Measurements from ENCODE around the gene KASH5.

The KASH5 gene

DNA sequence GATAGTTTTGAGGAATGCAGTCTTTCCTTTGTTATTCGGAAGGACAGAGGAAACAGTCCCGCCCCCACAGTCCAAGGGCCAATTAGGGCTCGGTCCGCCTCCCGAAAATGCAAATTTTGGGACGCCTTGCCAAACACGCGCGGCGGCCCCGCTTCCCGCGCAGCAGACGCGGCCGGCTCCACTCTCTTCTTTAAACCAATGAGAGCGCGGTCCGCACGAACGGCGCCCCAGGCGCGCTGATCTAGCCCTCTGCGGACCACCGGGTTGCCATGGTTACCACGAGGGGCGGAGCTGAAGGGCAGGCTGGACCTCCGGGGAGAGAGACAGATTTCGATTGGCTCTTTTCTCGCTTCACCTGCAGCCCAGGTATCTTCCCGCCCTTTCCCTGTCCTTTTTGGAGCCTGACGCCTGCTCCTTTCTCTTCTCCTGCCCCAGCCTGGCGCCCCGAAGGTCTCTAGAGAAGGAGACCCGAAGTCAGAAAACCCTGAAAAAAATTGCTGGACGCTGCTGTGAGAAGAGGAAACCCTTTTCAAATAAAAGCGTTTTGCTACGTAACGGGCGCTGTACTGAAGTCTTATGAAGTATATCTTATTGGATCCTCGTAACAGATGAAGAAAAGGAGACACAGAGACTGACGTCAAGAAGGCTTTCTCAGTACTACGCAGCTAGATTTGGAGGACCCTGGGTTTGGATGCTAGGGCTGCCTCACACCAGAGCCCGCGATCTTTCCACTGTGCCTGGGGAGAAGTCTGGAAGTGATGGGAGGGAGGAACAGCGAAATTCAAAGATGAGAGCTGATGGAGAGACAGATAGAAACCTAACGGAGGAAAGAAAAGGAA lies 33.2 kb downstream of the KASH5 start:
- no peak for DNase-seq (ENCODE audit: low read depth, low spot score)

DNA sequence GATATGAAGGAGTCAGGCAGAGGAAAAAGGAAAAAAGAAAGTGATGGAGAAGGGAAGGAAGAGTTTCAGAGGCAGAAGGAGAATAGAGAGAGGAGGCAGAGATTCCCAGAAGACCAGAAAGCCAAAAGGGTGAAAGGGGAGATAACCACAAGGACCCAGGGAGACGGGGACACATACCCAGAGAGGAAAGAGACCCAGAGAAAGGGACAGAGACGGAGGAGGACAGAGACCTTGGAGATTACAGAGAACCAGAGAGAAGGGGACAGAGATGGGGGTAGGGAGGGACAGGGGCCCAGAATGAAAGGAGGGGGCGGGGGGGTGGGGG lies 33.8 kb downstream of the KASH5 start:
- no peak for DNase-seq (ENCODE audit: low read depth, low spot score)

DNA sequence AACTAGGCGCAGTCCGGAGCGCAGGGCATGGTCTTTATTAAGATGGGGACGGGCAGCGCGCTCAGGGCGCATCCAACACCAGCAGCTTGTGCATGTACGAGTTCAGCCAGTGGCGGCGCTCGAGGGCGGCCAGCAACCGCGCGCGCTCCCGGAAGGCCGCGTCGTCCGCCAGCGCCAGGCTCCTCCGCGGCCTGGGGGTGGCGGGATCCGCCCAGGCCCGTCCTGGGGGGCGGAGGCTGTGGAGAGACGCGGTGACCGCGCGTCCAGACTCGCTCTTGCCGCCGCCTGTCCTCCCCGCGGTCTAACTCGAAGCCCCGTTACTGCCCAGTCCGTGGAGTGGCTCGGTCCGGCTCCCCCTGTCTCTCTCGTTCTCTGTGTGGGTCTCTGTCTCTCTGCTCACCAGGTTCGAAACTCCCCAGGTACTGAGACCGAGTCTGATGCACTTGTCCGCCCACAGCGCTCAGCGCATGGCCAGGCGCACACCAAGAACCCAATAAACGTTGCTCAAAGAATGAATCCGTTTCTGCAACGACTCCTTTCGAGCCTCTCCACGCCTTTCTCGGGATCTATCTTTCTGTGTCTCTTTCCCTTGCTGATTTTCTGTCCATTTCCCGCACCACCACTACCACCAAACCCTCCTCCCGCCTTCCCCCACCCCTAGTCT lies 34.5 kb downstream of the KASH5 start:
- no peak for DNase-seq (ENCODE audit: low read depth, low spot score)

DNA sequence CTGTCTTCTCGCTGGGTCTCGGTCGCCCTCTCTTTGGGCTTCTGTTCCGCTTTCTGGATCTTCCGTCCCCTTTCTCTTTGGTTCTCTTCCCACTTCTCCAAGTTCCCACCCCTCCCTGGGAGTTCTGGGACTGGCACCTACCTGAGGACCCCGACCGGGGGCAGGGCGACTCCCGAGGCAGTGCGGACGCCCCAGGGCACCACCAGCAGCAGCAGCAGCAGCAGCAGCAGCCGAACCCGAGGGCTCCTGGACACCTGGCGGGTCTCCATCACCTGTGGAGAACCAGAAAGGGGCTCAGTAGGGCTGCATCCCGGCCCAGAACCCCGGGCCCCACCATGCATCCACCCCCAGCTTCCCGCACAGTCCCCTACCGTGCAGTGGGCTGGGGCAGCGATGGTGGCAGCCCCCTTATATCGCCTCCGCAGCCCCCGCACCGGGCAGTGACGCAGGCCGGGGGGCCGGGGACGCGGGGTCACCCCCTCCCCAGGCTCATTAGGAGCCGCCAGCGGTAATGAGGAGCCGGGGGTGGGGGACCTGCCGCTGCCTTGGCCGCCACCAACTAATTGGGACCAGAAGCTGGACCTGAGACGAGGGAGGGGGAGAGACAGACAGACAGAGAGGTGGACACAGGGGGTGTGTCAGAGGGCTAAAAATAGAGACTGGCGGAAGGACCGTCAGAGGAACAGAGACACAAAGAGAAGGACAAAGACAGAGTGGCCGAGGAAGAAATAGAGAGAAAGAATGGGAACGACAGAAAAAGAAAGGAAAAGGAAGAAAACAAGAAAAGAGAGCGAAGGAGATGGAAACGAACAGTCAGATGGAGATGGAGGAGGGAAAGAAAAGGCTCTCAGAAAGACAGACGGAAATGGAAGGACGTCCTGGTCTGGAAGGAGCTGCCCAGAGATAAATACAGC lies 35.3 kb downstream of the KASH5 start, which contains the start of gene PTH2:
TSS of gene PTH2 (minus strand) at position 371 of the 914 bp plus-strand sequence. CDS start at position 269, 102 bp downstream.
- no peak for DNase-seq (ENCODE audit: low read depth, low spot score)

DNA sequence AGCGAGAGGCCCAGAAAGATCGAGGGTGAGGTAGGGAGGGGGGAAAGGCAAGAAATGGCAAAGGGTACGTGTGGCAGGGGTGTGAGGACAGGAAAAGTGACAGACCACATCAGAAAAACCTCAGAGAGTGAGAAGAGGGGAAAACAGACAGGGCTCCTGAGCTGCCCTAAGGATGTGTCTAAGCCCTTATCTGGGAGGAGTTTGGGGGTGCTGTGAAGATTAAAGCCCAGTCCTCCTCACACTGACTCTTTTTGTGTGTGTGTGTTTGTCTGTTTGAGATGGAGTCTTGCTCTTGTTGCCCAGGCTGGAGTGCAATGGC lies 35.9 kb downstream of the KASH5 start:
- DNase-seq (ENCODE audit: low read depth, low spot score), result no peak

DNA sequence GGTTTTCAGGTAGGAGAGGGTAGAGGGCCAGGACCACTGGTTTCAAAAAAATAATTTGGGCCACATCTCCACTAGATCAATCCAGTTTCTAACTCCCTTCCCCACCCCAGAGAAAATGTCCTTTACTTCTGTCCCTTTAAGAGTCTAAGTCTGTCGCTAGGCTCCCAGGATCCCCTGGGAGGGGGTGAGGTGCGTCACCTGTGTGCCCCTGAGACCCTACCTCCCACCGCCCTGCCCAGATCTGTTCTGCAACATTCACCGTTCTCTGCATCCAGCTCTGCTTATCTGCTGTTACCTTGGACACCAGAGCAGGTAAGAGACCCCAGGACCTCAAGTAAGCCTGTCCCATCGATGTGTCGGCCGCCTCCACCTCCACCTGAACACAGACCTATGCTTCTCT lies 37.1 kb downstream of the KASH5 start, which contains the start of gene GFY:
TSS of gene GFY (plus strand) at position 211 of the 400 bp plus-strand sequence. CDS start 1,043 bp downstream, outside the sequence.
- no peak for DNase-seq (ENCODE audit: low read depth, low spot score)

DNA sequence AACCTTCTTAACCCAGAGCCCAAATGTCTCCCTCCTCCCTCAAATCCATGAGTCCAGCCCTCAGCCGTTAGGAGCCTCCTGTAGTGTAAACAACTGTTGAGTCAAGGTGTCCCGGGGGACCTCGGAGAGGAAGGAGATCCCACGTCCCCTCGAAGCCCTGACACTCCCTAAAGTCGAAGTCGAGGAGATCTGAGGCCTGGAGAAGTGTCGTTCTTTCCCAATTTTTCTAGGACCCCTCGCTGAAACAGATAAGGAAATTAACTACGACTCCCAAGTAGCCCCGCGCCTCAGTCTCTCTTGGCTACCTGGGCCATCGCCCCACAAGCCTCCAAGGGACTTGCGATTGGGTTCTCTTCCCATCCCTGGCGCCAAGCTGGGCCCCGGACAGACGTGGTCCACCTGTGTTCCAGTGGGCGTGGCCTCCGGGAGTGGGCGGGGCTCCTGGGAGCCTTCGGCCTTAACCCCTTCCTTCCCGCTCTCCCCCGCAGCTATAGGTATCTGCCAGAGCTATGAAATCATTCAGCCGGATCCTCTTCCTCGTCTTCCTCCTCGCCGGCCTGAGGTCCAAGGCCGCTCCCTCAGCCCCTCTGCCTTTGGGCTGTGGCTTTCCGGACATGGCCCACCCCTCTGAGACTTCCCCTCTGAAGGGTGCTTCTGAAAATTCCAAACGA lies 38.0 kb downstream of the KASH5 start:
- no peak for DNase-seq (ENCODE audit: low read depth, low spot score)

DNA sequence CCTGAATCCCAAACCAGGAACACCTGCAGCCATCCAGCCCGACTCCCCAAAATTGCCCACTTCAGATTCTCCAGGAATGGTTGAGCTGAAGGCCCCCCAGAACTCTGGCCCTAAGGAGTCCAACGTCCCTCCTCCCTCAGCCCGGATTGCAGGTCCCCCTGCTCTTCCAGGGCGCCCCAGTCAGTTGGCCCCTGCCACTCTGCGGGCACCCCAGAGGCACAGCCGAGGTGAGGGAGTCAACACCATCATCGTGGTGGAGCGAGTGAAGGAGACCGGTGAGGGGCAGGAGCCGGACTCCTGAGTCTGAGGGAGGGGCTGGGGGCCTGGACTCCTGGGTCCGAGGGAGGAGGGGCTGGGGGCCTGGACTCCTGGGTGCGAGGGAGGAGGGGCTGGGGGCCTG lies 39.3 kb downstream of the KASH5 start:
- no peak for DNase-seq (ENCODE audit: low read depth, low spot score)

DNA sequence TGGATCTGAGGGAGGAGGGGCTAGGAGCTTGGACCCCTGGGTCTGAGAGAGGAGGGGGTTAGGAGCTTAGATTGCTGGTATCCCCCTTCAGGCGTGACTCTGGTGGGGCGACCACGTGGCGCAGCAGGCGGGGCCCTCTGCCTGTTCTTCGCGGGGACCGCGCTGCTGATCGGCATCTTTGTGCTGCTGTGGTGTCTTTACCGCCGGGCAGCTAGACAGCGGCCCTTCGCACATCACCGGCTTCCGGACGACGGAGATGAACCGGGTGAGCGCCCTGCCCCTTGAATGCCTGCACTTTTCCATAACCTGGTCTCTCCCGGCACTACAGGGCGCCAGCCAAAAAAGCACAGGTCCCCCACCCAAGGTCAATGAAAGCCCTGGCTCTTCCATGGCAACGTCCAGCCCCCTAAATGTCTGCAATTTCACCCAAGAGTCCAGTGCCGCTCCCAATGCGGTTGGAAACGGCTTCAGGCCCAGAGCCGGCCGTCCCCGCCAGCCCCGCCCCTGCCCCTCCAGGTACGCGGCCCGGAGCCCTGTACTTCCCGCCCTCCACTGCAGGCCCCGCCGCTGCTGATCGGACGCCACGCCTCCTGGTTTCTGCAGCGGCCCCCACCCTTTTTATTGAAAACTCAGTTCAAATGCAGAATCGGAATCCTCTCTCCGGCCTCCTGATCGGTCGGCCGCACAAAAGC lies 40.0 kb downstream of the KASH5 start:
- no peak for DNase-seq (ENCODE audit: low read depth, low spot score)

DNA sequence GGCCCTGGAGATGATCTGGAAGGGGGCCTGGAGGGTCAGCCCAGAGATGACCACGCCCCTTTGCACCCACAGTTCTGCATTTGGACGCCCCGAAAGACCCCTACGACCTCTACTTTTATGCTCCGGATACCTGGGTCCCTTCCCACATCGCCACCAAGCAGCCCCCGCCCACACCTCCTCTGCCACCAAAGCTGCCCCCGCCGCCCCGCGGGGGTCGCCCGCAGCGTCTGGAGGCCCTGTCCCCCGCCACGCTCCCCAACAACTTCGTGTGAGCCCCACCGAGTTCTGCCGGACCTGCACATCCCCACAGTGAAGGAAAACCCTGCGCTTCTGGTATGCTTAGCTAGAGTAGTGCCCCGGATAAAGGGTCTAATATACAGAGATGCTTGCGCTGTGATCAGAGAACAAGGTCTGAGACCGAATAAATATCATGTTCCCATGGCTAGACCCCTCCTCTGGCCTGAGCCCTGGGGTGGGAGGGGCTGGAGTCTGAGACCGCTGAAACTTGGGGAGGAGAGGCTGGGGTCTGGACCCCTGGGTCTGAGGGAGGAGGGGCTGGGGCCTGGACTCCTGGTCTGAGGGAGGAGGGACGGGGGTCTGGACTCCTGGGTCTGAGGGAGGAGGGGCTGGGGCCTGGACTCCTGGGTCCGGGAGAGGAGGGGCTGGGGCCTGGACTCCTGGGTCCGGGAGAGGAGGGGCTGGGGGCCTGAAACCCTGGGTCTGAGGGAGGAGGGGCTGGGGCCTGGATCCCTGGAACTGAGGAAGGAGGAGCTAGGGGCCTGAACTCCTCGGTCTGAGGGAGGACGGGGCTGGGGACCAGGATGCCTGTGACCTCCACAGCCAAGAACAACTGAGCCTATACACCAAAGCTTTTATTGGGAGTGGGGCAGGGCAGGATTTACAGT lies 40.8 kb downstream of the KASH5 start:
- no peak for DNase-seq (ENCODE audit: low read depth, low spot score)

DNA sequence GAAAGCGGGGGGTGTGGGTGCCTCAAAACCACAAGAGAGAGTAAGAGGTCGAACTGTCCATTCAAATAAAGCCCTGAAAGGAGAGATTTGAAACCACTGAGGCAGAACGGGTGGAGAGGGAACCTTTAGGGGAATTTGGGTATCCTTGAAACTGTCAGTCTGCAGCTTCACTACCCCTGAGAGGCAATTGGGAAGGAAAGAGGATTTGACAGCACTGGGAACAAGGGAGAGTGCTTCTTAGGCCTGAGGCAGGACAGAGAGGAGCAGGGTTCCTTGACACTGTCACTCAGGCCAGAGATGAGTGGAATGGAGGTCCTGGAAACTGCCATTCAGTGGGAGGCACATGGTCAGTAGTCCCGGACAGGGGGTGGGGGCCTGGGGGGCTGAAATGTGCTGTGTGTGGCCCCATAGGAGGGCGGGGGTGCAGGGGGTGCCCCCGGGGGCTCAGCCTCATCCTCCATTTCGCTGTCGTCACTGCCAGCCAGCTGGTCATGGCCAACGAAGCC lies 42.2 kb downstream of the KASH5 start:
- no peak for DNase-seq (ENCODE audit: low read depth, low spot score)

DNA sequence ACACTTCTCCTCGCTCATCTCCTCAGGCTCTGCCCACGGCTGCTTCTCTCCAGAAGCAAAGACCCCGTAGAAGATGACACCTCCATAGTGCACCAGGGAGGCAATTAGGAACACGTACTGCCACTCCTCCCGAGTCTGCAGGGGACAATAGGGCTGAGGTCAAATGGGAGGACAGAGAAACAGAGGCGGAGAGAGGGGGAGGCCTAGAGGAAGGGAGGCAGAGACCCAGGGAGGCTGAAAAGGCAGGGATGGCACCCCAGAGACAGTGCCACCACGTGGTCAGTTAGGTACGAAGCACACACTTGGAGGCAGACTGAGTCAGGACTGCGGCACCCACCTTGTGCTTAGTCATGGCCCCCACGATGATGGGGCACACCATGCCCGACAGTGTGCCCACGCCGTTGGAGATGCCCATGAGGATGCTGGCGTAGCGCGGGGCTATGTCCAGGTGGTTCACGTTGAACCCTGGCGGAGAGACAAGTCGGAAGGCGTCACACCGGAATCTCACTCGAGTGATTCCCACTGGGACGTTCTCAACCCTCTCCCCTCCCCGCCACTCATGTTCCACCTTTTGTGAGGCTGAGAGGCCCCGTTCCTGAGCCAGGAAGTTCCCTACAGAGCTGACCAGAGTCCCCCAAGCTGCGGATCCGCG lies 42.8 kb downstream of the KASH5 start:
- no peak for DNase-seq (ENCODE audit: low read depth, low spot score)

DNA sequence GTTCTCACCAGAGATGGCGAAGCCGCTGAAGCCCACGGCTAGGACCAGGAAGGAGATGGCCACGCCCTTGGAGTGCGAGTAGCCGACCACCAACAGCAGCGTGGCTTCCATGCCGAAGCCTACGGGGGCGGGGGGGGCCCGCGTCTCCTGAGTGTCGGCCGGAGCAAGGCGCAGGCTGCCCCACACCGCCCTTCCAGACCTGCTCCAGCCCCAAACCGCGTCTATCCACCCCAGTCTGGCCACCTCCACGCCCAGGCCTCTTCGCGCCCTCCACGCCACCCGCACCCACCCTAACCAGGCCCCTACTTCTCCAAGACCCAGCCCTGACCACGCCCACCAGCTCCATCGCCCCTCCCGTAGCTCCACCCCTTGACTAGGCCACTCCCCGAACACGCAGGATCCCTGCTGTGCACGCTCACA lies 43.3 kb downstream of the KASH5 start:
- no peak for DNase-seq (ENCODE audit: low read depth, low spot score)

DNA sequence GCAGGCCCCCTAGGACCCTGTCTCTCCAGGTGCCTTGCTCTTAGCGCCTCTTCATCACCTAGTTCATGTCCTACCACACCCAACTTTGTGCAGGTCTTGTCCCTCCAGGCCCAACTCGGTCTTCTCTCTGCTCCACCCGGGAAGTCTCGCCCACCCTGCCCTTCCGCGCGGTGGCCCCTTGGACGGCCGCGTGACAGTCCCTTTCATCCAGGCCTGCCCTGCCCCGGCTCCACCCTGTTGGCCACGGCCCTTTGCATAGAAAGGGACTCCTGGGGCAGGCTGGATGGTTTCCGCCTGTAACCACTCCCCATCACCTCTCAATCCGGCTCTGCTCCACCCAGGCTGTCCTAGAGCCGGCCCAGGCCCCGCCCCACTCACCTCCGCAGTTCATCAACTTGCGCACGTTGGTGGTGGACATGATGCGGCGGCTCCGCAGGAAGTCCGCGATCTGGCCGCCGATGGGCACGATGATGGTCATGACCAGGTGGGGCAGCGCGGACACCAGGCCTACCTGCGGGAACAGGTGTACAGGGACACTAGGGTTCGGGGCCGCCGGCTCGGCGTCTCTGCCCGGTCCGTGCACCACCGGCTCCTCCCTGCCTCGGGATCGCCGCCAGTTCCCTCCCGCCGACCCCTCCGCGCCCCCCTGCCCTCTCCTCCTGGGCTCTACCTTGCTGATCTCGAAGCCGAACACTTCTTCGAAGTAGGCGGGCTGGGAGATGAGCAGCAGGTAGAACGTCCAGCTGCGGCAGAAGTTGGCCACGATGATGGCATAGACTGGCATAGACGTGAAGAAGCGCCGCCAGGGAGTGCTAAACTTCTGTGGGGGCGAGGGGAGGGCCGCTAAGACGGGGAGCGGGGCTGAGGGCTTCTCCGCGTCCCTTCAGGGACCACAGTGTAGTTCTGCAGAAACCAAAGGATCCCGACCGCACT lies 44.4 kb downstream of the KASH5 start:
- DNase-seq (ENCODE audit: low read depth, low spot score), result no peak

DNA sequence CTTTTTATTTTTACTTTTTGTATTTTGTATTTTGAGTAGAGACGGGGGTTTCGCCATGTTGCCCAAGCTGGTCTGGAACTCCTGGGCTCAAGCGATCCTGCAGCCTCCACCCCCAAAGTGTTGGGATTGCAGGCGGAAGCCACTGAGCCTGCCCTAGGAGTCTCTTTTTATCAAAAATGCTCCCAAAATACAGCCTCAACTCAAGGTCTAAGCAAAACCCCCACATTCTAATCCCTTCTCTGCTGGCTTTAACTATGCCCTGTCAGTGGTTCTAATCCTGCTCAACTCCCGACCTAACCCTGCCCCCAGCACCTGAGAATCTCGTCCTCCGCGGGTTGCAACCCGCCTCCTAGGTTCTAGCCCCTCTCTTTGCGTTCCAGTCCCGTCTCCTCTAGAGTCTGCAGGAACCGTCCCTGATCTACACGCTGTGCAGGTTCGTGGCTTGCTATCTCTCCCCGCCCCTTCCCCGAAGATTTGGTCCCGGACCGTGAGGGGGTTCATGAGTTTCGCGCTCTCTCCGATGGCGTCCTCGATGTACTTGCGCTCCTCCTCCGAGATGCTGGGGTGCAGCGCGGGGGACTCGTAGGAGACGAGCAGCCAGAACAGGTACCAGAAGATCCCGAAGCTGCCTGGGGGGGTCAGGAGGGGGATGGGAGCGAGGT lies 45.3 kb downstream of the KASH5 start:
- DNase-seq (ENCODE audit: low read depth, low spot score), result no peak

DNA sequence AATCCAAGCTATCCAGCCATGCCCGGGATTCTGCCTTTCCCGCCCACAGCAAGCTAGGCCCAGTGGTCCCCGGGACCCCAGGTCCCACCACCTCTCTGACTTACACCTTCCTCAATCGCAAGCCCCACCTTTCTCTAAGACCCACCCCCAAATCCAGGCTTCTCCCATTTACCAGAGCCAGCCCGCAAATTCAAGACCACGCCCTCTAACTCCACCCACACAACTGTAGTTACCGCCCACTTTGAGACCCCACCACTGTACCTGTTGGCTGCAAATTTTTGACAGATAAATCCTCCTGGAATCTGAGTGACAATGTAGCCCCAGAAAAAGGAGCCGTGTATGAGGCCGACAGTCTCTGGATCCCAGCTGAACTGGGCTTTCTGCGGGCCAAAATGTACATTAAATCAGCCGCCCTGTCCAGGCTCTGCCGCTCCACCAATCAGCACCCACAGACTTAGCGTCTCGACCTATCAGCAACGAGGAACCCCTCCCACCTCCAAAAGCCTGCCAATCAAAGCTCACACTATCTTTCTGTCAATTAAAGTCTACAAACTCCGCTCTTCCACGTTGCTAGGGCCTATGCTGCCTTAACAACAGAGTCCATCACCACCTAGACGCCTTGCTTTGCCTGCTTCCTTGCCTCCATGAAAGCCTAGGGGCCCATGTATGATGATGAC lies 47.0 kb downstream of the KASH5 start:
- no peak for DNase-seq (ENCODE audit: low read depth, low spot score)

DNA sequence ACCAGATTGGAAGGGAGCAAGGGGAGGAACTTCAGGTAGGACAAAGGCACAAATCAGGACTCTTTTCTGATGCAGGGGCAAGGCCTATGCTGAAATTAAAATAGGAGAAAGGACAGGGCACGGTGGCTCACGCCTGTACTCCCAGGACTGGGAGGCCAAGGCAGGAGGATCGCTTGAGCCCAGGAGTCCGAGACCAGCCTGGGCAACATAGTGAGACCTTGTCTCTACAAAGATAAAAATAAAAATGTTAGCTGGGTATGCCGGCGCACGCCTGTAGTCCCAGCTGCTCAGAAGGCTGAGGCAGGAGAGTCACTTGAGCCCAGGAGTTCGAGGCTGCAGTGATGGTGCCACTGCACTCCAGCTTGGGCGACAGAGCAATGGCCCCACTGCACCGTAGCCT lies 47.6 kb downstream of the KASH5 start:
- DNase-seq (ENCODE audit: low read depth, low spot score), result no peak

Data from activated naive CD8-positive, alpha-beta T cell treated with anti-CD3 and anti-CD28 coated beads, Interleukin-2, amount 50 U/mL, for 16 hours (primary cell).